NCI-H69 (cell line): ENCODE results near the gene CRABP1.
A peak's percentile ranks its signal among the peaks of the same experiment; 100 is the strongest.

ENCODE experiments used
- DNase-seq: peaks from one replicate; lab custom pipeline; 2025; lab: John Stamatoyannopoulos, UW

CRABP1 gene

DNA sequence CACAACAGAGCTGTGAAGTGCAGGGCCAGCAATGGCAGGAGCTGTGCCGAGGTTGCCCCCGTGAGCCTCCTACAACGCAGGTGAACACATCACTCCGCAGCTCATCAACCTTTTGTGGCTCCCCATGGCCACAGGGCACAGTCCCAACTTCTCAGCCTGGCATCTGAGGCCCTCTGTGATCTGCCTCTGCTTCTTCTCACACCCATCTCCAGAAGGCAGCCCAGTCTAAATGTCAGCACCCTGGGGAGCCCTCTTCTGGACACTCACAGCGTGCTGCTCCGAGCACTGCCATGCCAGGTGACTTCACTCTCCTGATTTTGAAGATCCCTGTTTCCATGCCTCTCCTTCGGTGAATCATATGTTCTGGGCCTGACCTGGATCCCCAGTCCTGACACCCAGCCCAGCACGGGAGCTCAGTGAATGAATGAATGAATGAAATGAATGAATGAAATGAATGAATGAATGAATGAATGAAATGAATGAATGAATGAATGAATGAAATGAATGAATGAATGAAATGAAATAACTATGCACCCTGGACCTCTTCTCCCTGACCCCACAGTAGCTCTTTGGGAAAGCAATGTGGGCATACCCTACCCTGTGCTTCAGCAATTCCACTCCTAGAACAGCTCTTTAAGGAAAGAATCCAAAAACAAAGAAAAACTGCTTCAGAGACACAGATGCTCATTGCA, 22.9 kb upstream of the CRABP1 start:
- peak; percentile 51 for DNase-seq

DNA sequence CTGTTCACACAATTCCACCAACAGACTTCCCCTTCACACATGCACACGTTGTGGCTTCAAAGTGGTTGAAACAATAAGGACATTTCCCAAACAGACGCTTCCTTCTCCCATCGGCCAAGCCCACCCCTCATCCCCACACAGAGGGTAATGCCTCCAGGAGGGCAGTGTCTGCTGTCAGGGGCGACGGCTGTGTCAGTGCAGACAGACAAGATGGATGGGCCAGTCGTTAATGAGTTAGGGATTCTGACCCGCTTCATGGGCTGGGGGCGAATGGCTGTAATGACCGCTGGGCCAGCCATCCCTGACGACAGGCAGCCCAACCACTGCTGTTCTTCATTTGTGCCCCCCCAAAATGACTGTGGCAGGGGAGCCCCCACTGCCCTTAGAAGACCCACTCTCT, 20.6 kb upstream of the CRABP1 start:
- DNase-seq, result no peak

DNA sequence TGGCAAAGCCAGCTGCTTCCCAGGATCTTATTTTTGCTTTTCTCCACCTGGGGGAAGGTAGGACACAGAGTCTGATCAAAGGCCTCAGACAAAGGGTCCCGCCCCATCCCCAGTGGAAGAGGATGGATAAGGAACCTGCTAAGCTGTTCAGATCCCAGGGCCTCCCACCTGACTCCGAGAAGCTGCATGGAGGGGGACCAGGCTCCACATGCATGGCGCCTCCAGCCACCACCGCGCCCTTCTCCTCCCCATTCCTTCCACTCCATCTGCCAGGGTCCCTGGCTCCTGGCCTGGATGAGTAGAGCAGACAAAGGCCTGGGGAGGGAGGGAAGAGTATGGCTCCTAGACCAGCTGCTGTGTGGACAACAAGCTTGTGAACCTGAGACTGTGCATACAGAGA, 20.0 kb upstream of the CRABP1 start:
- DNase-seq, result peak; percentile 85

- DNase-seq, result peak; percentile 8
These were observed 19.0 kb upstream of the CRABP1 start for GRCh38 chr15:78321041-78321570.

DNA sequence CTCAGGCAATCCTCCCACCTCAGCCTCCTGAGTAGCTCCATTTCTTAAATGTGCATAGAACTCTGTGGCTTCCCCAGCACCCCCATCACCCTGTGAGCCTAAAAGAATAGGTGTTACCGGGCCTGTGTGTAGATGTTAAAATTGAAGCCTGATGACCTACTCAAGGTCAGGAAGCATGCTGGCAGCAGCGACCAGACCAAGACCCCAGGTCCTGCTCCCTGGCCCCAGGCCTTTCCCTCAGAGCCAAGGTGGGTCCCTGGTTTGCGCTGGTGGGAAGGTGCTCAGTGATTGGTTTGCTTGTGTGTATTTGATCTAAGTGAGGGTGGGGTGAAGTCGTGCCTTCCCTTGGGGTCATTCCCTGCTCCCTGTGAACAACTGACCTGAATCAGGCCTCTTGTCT, 18.4 kb upstream of the CRABP1 start:
- no peak for DNase-seq

DNA sequence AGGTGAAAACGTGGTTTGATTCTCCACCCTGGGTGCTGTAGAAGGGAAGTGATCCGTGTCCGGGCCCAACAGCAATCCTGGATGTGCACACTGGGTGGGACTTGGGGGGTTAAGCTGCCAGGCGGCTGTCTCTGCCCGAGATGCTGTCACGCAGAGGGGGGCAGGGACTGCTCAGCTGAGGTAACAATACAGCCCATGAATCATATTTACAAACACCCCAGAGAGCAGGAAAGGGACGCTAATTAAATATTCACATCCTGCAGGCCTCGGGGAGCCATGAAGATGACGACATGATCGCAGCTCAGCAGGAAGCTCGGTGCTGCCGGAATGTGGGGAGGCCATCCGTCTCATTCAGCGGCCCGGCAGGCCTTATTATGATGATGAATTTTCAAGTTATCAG, 17.9 kb upstream of the CRABP1 start:
- DNase-seq, result peak; percentile 96

GRCh38 chr15:78322724-78323521, 17.2 kb upstream of the CRABP1 start:
- DNase-seq, result peak; percentile 72

DNA sequence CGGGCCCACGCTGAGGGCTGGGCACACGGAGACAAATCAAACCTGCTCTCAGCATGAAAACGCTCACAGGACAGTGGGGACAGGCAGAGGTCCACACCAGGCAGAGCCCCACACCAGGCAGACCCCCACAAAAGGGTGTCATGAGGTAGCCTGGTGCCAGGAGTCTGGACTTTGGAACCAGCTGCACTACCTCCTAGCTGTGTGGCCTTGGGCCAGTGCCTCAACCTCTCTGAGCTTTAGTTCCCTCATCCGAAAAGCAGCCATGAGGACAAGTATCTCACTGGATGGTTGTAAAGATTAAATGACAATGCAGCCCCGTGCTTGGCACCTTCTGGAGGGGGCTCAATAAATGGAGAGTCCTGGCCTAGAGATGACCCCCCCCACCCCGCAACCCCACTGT, 16.5 kb upstream of the CRABP1 start:
- no peak for DNase-seq

DNA sequence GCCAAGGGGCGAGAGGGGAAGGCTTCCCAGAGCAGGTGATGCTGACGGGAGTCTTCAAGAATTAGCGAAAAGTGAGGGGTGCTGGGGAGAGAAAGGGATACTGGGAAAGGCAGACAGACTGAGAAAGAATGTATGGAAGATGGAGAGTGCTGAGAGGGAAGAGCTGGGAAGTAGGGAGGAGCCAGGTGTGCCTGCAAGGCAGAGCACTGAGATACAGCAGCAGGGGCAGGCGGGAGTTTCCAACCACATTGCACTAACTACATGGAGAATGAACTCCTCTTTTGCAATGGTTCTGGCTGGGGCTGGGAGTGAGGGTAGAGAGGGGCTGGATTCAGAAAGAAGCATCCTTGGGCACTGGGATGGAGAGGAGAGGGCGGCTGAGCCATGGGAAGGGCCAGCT, 16.0 kb upstream of the CRABP1 start:
- DNase-seq, result no peak

DNA sequence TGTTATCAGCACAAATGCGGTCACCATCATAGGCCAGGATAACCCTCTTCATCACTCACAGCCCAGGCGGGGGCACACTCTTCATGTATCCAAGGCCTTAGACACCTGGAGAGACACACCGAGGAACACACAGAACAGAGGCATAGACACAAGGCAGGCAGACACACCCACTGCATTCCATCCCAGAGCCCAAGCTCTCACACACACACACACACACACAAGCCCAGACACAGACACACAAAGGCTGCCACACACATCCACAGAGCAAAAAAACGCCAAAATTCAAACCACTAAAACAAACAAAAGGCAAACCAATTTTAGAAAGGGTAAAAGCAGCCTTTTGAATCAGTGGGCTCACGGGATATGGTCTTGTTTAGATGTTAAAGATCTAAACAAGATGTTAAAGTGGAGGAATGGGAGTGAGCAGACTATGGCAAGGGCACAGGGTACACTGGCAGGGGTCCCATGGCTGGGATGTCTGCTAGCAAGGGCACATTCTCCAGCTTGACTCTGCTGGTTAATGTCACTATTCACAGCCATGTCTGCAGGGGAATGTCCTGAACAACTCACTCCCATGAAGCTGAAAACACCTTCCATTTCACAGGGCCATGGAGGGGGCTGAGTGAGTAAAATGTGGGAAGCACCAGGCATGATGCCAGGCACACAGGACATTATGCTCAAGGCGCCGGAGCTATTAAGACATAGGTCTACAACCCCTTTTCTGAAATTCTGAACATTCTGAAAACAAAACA, 14.9 kb upstream of the CRABP1 start:
- peak; percentile 9 for DNase-seq

GRCh38 chr15:78327466-78327865, 12.7 kb upstream of the CRABP1 start:
- DNase-seq, result no peak

DNA sequence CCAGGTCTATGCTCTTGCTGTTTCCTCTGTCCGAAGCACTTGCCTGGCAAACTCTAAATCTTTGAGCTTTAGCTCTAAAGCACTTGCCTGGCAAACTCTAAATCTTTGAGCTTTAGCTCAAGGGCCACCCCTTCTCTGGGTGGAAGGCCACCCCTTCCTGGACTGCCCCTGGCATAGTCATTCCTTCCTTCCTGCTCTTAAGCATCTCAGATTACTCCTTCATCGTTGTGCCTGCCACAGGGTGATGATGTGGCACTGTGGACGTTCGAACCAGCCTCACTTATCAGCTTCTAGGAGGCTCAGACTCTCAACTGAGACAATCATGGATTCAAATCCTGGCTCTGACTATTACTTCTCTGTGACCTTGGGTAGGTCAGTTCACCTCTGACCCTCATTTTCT, 10.5 kb upstream of the CRABP1 start:
- DNase-seq, result no peak

DNA sequence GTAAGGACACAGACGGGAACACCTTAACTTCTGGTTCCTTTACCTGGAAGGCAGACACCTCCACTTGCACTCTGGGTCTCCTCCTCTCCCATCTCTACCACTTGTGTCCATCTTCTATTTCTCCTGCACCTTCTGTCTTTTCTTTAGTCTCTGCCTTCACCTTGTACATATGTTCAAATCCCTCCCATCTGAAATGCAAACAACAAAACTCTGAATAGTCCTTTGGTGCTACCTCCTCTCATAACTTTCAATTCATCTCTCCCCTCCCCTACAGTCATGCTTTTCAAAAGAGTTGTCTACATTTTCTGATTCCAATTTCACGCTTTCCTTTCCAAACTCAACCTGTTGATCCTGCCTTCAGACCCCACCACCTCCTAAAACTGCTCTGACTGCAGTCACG, 5.3 kb upstream of the CRABP1 start:
- DNase-seq, result no peak

- DNase-seq, result no peak
These were observed 4.2 kb upstream of the CRABP1 start for GRCh38 chr15:78335985-78336384.

DNA sequence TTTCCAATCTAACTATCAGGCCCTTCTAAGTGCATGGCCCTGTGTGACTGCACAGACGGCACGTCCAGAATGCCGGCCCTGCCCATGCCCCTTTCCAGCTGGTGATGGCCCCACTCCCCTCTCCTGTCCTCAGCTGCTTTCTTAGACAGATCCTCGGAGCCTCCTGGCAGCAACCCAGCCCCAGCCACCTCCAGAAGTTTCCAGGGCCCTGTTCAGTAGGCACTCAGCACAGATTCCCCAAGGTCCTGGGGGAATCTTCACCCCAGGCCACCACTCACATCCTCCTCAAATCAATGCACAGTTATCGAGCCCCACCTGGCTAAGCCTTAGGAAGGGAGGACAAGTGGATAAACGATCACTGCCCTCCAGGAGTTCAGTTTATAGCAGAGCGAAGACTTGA, 1.4 kb upstream of the CRABP1 start:
- no peak for DNase-seq

GRCh38 chr15:78339559-78339958, 594 bp upstream of the CRABP1 start:
- no peak for DNase-seq

GRCh38 chr15:78341057-78341987, 1.2 kb downstream of the CRABP1 start:
- DNase-seq, result peak; percentile 9

DNA sequence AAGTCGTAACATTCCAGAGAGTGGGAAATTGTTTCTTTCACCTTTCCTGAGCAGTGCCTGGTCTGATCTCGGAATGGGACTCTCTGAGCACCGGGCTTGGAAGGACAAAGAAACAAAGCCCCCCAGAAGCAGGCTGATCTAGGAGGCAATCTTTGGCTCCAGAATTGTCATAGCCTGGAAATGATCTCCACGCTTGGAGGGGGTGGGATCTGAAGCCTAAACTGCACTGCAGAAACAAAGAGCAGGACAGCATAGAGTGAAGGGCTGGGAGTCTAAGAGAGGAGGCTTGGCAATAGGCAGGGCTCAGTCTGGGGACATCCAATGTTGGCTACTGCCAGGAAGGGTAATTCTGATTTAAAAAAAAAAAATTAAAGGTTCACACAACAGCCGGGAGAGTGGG, 1.9 kb downstream of the CRABP1 start:
- no peak for DNase-seq

GRCh38 chr15:78343276-78344060, 3.3 kb downstream of the CRABP1 start:
- peak; percentile 66 for DNase-seq

DNA sequence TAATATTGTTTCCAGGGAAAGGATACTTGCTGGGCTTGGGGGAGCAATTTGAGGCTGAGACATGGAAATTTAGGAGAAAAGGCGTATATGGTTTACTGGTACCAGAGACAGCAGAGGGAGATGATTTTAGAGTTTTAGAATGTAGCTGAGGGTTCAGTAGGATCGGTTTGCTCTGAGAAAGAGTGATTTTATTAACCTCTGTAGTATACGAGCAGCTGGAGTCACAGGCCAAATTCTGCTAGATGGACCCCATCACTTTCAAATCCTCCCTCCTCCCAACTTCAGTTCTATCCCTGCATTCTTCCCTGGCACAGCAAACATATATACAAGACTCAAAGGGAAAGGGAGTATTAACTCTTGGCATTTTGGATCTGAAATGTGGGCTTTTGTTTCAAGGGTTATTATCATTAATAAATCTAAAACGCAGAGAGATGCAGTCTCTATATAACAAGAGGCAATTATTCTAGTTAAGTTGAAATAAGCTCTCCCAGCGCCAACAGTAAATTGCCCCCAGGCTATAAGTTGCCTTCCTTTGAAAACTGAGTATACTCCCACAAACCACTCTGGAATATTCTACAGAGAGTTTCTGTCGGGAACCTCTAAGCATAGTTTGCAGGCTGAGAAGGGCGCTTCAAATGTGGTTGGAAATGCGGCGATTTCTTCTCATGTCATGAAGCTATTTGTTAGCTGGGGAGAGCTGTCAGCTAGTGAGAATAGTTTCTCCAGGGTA, 5.4 kb downstream of the CRABP1 start:
- DNase-seq, result peak; percentile 37
